Measurements from ENCODE around the gene BTAF1. TPM values are rescaled to one million over a fixed set of nuclear protein-coding genes. Genes with fewer than 3 reads are reported as not detected.

The BTAF1 gene
- total RNA-seq, 1 donor from 2014 or later: 38.0 TPM

- Mint-ChIP-seq H3K27me3 (no peaks in the 10 kb centered on the region), H3K9me3 (ENCODE audit: low read depth) (no peaks in the 10 kb centered on the region), H3K27ac (no peak overlapping the region), H3K36me3 (ENCODE audit: insufficient read depth) (peaks cover 1% of the 10 kb centered on the region), H3K4me3 (ENCODE audit: low read depth) (no peak overlapping the region), H3K4me1 (ENCODE audit: low read depth) (peaks cover 5% of the 10 kb centered on the region)
- DNase-seq (ENCODE audit: low spot score, unreplicated experiment): no peak
- TF ChIP-seq, protein P1, sequence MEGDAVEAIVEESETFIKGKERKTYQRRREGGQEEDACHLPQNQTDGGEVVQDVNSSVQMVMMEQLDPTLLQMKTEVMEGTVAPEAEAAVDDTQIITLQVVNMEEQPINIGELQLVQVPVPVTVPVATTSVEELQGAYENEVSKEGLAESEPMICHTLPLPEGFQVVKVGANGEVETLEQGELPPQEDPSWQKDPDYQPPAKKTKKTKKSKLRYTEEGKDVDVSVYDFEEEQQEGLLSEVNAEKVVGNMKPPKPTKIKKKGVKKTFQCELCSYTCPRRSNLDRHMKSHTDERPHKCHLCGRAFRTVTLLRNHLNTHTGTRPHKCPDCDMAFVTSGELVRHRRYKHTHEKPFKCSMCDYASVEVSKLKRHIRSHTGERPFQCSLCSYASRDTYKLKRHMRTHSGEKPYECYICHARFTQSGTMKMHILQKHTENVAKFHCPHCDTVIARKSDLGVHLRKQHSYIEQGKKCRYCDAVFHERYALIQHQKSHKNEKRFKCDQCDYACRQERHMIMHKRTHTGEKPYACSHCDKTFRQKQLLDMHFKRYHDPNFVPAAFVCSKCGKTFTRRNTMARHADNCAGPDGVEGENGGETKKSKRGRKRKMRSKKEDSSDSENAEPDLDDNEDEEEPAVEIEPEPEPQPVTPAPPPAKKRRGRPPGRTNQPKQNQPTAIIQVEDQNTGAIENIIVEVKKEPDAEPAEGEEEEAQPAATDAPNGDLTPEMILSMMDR (IDR thresholded peaks at IDR 0.05; ENCODE audit: unreplicated experiment): no peak
These were observed 155.4 kb downstream of the BTAF1 start for GRCh38 chr10:92079003-92079402.

Other genes starting within 250 kb of the BTAF1 start
- gene TNKS2, start 125.3 kb upstream of the BTAF1 start, total RNA-seq: 52.8 and 53.2 TPM in 2 replicates
- 5.9 and 6.2 TPM in 2 replicates for gene FGFBP3, start 14.3 kb upstream of the BTAF1 start, total RNA-seq